Osteocyte (in vitro differentiated cells): ENCODE data around the gene ZNF699. TPM values are rescaled to one million over a fixed set of nuclear protein-coding genes. Genes with fewer than 3 reads are reported as not detected.
"Not testable (repeated sequence)": the region's sequence is repeated elsewhere in the genome, so short reads cannot be mapped to it uniquely, and the experiment has no call there.

Experiments used
- DNase-seq: peaks from one replicate; pipeline ENCODE4 v3.0.0; 2021; ENCODE audit warnings: mixed read lengths; ENCODE audit not compliant: unreplicated experiment; ENCODE audit errors: extremely low spot score
- H3K27ac Mint-ChIP-seq: one replicate; pipeline ENCODE4 v1.8.0; 2021; ENCODE audit warnings: mild to moderate bottlenecking, mixed read lengths; ENCODE audit not compliant: unreplicated experiment
- H3K27me3 Mint-ChIP-seq: one replicate; pipeline ENCODE4 v1.8.0; 2021; ENCODE audit warnings: mixed read lengths; ENCODE audit not compliant: unreplicated experiment
- H3K36me3 Mint-ChIP-seq: one replicate; pipeline ENCODE4 v1.8.0; 2021; ENCODE audit warnings: mixed read lengths; ENCODE audit not compliant: unreplicated experiment
- H3K4me1 Mint-ChIP-seq: one replicate; pipeline ENCODE4 v1.8.0; 2021; ENCODE audit warnings: mixed read lengths; ENCODE audit not compliant: unreplicated experiment
- H3K4me3 Mint-ChIP-seq: one replicate; pipeline ENCODE4 v1.8.0; 2021; ENCODE audit warnings: mild to moderate bottlenecking, moderate library complexity, mixed read lengths; ENCODE audit not compliant: unreplicated experiment
- H3K9me3 Mint-ChIP-seq: one replicate; pipeline ENCODE4 v1.8.0; 2021; ENCODE audit warnings: mixed read lengths; ENCODE audit not compliant: unreplicated experiment
- total RNA-seq: library from RNA; stranded (reverse); gene quantifications from 2 replicates; pipeline ENCODE4 v1.2.1, GENCODE V29; 2021
- TF ChIP-seq, protein P1 (sequence below): fragments of 200-600 bp; sonication (generic); IDR thresholded peaks from 2 replicates; pipeline ENCODE4 v1.5.0; 2021; ENCODE audit warnings: antibody characterized with exemption, mild to moderate bottlenecking, moderate library complexity

Gene ZNF699
- total RNA-seq, 1 donor from 2014 or later, result 7.7 TPM

- Mint-ChIP-seq H3K4me1 (no peaks in the 10 kb centered on the region), H3K27ac (no peak overlapping the region), H3K4me3 (no peak overlapping the region), H3K36me3 (peaks cover 50% of the 10 kb centered on the region), H3K27me3 (no peaks in the 10 kb centered on the region), H3K9me3 (peaks cover 37% of the 10 kb centered on the region)
- no peak for DNase-seq
- TF ChIP-seq, protein P1, sequence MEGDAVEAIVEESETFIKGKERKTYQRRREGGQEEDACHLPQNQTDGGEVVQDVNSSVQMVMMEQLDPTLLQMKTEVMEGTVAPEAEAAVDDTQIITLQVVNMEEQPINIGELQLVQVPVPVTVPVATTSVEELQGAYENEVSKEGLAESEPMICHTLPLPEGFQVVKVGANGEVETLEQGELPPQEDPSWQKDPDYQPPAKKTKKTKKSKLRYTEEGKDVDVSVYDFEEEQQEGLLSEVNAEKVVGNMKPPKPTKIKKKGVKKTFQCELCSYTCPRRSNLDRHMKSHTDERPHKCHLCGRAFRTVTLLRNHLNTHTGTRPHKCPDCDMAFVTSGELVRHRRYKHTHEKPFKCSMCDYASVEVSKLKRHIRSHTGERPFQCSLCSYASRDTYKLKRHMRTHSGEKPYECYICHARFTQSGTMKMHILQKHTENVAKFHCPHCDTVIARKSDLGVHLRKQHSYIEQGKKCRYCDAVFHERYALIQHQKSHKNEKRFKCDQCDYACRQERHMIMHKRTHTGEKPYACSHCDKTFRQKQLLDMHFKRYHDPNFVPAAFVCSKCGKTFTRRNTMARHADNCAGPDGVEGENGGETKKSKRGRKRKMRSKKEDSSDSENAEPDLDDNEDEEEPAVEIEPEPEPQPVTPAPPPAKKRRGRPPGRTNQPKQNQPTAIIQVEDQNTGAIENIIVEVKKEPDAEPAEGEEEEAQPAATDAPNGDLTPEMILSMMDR, result no peak
These were observed 20.3 kb downstream of the ZNF699 start for GRCh38 chr19:9289231-9289884.

- H3K4me1 Mint-ChIP-seq, H3K36me3 Mint-ChIP-seq, H3K4me3 Mint-ChIP-seq, DNase-seq, H3K27ac Mint-ChIP-seq, H3K27me3 Mint-ChIP-seq: not testable (repeated sequence)
- H3K9me3 Mint-ChIP-seq, result peaks cover 42% of the 10 kb centered on the region
These were observed 26.2 kb downstream of the ZNF699 start for GRCh38 chr19:9283485-9283884.

- Mint-ChIP-seq H3K9me3 (peaks cover 28% of the 10 kb centered on the region), H3K4me3 (no peak overlapping the region), H3K36me3 (no peaks in the 10 kb centered on the region), H3K27ac (no peak overlapping the region), H3K4me1 (no peaks in the 10 kb centered on the region), H3K27me3 (no peaks in the 10 kb centered on the region)
- TF ChIP-seq, protein P1, result no peak
- DNase-seq, result no peak
These were observed 58.4 kb downstream of the ZNF699 start for GRCh38 chr19:9251236-9251635.

GRCh38 chr19:9250630-9251029, 59.0 kb downstream of the ZNF699 start, which contains the start of gene OR7E24:
OR7E24 (plus strand) TSS chr19:9250930; CDS start chr19:9251044, 114 bp downstream.
- no peaks in the 10 kb centered on the region for H3K27me3 Mint-ChIP-seq
- TF ChIP-seq, protein P1, result no peak
- H3K9me3 Mint-ChIP-seq, result peaks cover 28% of the 10 kb centered on the region
- H3K4me1 Mint-ChIP-seq, result no peaks in the 10 kb centered on the region
- no peak within 1 kb of the TSS for H3K4me3 Mint-ChIP-seq
- H3K36me3 Mint-ChIP-seq, result no peaks in the 10 kb centered on the region
- H3K27ac Mint-ChIP-seq, result no peak within 1 kb of the TSS
- no peak for DNase-seq

Other genes starting within 250 kb of the ZNF699 start
- not detected in 2 replicates for gene OR1M1, start 222.8 kb downstream of the ZNF699 start, total RNA-seq
- gene OR7G2, start 202.4 kb downstream of the ZNF699 start, total RNA-seq, result not detected in 2 replicates
- gene OR7G1, start 194.1 kb downstream of the ZNF699 start, total RNA-seq, result not detected in 2 replicates
- not detected in 2 replicates for gene OR7G3, start 182.9 kb downstream of the ZNF699 start, total RNA-seq
- 24.8 and 31.4 TPM in 2 replicates for gene ZNF317, start 169.4 kb downstream of the ZNF699 start, total RNA-seq
- gene OR7D2, start 130.9 kb downstream of the ZNF699 start, total RNA-seq, result 0.86 and 1.1 TPM in 2 replicates
- gene OR7D4, start 90.2 kb downstream of the ZNF699 start, total RNA-seq, result not detected in 2 replicates
- not detected in 2 replicates for gene OR7E24, start 58.9 kb downstream of the ZNF699 start, total RNA-seq
- gene ZNF559, start 14.3 kb upstream of the ZNF699 start, total RNA-seq, result 24.1 and 28.0 TPM in 2 replicates
- gene ZNF177, start 53.2 kb upstream of the ZNF699 start, total RNA-seq, result 5.9 and 6.6 TPM in 2 replicates
- gene ZNF266, start 125.7 kb upstream of the ZNF699 start, total RNA-seq, result 24.8 and 25.1 TPM in 2 replicates
- not detected in 2 replicates for gene ZNF560, start 188.8 kb upstream of the ZNF699 start, total RNA-seq
- 20.6 and 20.7 TPM in 2 replicates for gene ZNF426, start 228.8 kb upstream of the ZNF699 start, total RNA-seq